GM12878 (cell line): ENCODE data around the gene ZNF672. TPM values are rescaled to one million over a fixed set of nuclear protein-coding genes. Genes with fewer than 3 reads are reported as not detected.

Experiments used
- BCL11A ChIP-seq: IDR thresholded peaks from 2 replicates; pipeline ENCODE4 v1.6.1; 2011; ENCODE audit warnings: low read depth, low read length
- BCL3 ChIP-seq: IDR thresholded peaks from 2 replicates; pipeline ENCODE4 v1.6.1; 2011; ENCODE audit warnings: borderline replicate concordance, low read depth, mild to moderate bottlenecking, moderate library complexity, low read length; ENCODE audit not compliant: insufficient read depth, poor library complexity, severe bottlenecking
- BMI1 ChIP-seq: fragments of 450-650 bp; IDR thresholded peaks from 2 replicates; pipeline ENCODE4 v1.6.1; 2016; ENCODE audit warnings: mild to moderate bottlenecking, moderate library complexity, borderline replicate concordance
- BRCA1 ChIP-seq: IDR thresholded peaks from 2 replicates; pipeline ENCODE4 v1.6.1; 2011; ENCODE audit warnings: low read depth, low read length, improper control_type of control experiment
- CBFB ChIP-seq: IDR thresholded peaks from 2 replicates; pipeline ENCODE4 v1.6.1; 2016; ENCODE audit warnings: antibody characterized with exemption, low read depth
- CBX5 ChIP-seq: sonication (generic); IDR thresholded peaks from 2 replicates; pipeline ENCODE4 v1.6.1; 2016; ENCODE audit warnings: low read depth, moderate library complexity, mild to moderate bottlenecking, inconsistent platforms
- CEBPB ChIP-seq, 2 experiments: fragments of 150-350 bp in 1 of 2; IDR thresholded peaks; 2 replicates each; pipeline ENCODE4 v1.6.1; 2012 to 2014; ENCODE audit warnings: low read depth in 2 of 2, low read length in 2 of 2, borderline replicate concordance in 1 of 2, inconsistent platforms in 1 of 2
- CREM ChIP-seq: IDR thresholded peaks from 2 replicates; pipeline ENCODE4 v1.6.1; 2014; ENCODE audit warnings: antibody characterized with exemption, low read depth
- EP300 ChIP-seq, 2 experiments: fragments of 150-350 bp in 1 of 2; IDR thresholded peaks; 2 replicates each; pipeline ENCODE4 v1.6.1; 2011 to 2012; ENCODE audit warnings: low read depth in 2 of 2, low read length in 2 of 2, borderline replicate concordance in 1 of 2, improper control_type of control experiment in 1 of 2, inconsistent platforms in 1 of 2; ENCODE audit not compliant: control insufficient read depth in 1 of 2
- ETV6 ChIP-seq, 2 experiments: fragments of 450-650 bp in 1 of 2; IDR thresholded peaks in 1 of 2; conservative IDR thresholded peaks in 1 of 2; 2 replicates each; pipeline ENCODE4 v1.6.1; 2014; ENCODE audit warnings: antibody characterized with exemption in 1 of 2, borderline replicate concordance in 1 of 2, low read depth in 1 of 2, mild to moderate bottlenecking in 1 of 2, moderate library complexity in 1 of 2
- FOS ChIP-seq: IDR thresholded peaks from 3 replicates; pipeline ENCODE4 v1.6.1; 2011; ENCODE audit warnings: borderline replicate concordance; ENCODE audit not compliant: insufficient read length; ENCODE audit errors: extremely low read depth
- IKZF1 ChIP-seq: fragments of 450-650 bp; conservative IDR thresholded peaks from 2 replicates; pipeline ENCODE4 v1.6.1; 2017; ENCODE audit warnings: antibody characterized with exemption, mild to moderate bottlenecking
- IRF4 ChIP-seq: IDR thresholded peaks from 2 replicates; pipeline ENCODE4 v1.6.1; 2011; ENCODE audit warnings: low read depth, low read length
- JUNB ChIP-seq: IDR thresholded peaks from 2 replicates; pipeline ENCODE4 v1.6.1; 2016; ENCODE audit warnings: antibody characterized with exemption, mild to moderate bottlenecking
- NFIC ChIP-seq: IDR thresholded peaks from 2 replicates; pipeline ENCODE4 v1.6.1; 2012; ENCODE audit warnings: low read depth, mild to moderate bottlenecking, inconsistent platforms, low read length, moderate library complexity
- PAX8 ChIP-seq: fragments of 450-650 bp; IDR thresholded peaks from 2 replicates; pipeline ENCODE4 v1.6.1; 2017; ENCODE audit warnings: mild to moderate bottlenecking, moderate library complexity
- SMARCA5 ChIP-seq: fragments of 450-650 bp; IDR thresholded peaks from 2 replicates; pipeline ENCODE4 v1.6.1; 2017; ENCODE audit warnings: mild to moderate bottlenecking
- SRF ChIP-seq, 2 experiments: IDR thresholded peaks; 2 replicates each; pipeline ENCODE4 v1.6.1; 2011; ENCODE audit warnings: low read depth in 2 of 2, low read length in 2 of 2, mild to moderate bottlenecking in 1 of 2, moderate library complexity in 1 of 2
- TAF1 ChIP-seq: IDR thresholded peaks from 2 replicates; pipeline ENCODE4 v1.6.1; 2011; ENCODE audit warnings: mild to moderate bottlenecking, low read depth, low read length, borderline replicate concordance
- TCF3 ChIP-seq: IDR thresholded peaks from 2 replicates; pipeline ENCODE4 v1.6.1; 2012; ENCODE audit warnings: low read depth, mild to moderate bottlenecking, low read length, borderline replicate concordance; ENCODE audit not compliant: insufficient read depth
- YBX1 ChIP-seq: fragments of 450-650 bp; IDR thresholded peaks from 2 replicates; pipeline ENCODE4 v1.6.1; 2016; ENCODE audit warnings: antibody characterized with exemption
- ZBED1 ChIP-seq: IDR thresholded peaks from 2 replicates; pipeline ENCODE4 v1.6.1; 2016; ENCODE audit warnings: borderline replicate concordance
- polyA plus RNA-seq, 11 experiments: library from polyadenylated mRNA; depleted of rRNA in 4 of 11; unstranded in 6 of 11; stranded (reverse) in 5 of 11; fragments of >200 nt; fragmentation: Nextera tagmentation in 4 of 11; fragmentation: Illumina TruSeq in 1 of 11; extraction: Ambion mirVana in 4 of 11; extraction: Trizol in 1 of 11; gene quantifications; 1 replicate in 1 of 11; 2 replicates in 10 of 11; pipeline versions ENCODE4 v1.2.1 to v1.2.3, GENCODE V29; 2011 to 2016; ENCODE audit warnings: inconsistent platforms in 2 of 11, missing spikeins in 2 of 11, low read depth in 1 of 11
- total RNA-seq, 4 experiments: library from RNA; depleted of rRNA in 3 of 4; stranded (reverse); fragments of >200 nt in 3 of 4; fragmentation: Illumina TruSeq in 1 of 4; extraction: Trizol in 1 of 4; gene quantifications; 2 replicates each; pipeline versions ENCODE4 v1.2.1 to v1.2.3, GENCODE V29; 2013 to 2021
- TF ChIP-seq, protein P1 (sequence below): fragments of 450-650 bp; IDR thresholded peaks from 2 replicates; pipeline ENCODE4 v1.6.1; 2017; ENCODE audit warnings: mild to moderate bottlenecking, moderate library complexity
- TF ChIP-seq, protein P2 (sequence below): fragments of 450-650 bp; IDR thresholded peaks from 2 replicates; pipeline ENCODE4 v1.6.1; 2017; ENCODE audit warnings: mild to moderate bottlenecking, low read depth, inconsistent platforms; ENCODE audit not compliant: poor library complexity, severe bottlenecking

Gene ZNF672
- total and polyA plus RNA-seq, 10 of the 15 experiments (the other 5 are each of a cell fraction or from before 2014, with no cell fraction given): 2.9 to 51.3 (median 39.8) TPM

GRCh38 chr1:248793592-248793991 is 44.4 kb upstream of the ZNF672 start (continued):
- no peak for TF ChIP-seq YBX1
- peak; percentile 94 for TF ChIP-seq NFIC
- peak; percentile 68 for TF ChIP-seq BCL3
- peak in 1 of 2 experiments; percentile 58; a peak in 1 of 4 replicates for TF ChIP-seq SRF (IDR thresholded peaks at IDR 0.05; ENCODE audit: low read depth in 2 of 2, low read length in 2 of 2)
- peak; percentile 99 for TF ChIP-seq JUNB
- peak; percentile 72; the same call in 1 of the 2 replicates for TF ChIP-seq CBFB
- peak in 1 of 2 experiments; percentile 86; a peak in 2 of 4 replicates for TF ChIP-seq EP300 (IDR thresholded peaks at IDR 0.05; ENCODE audit: borderline replicate concordance in 1 of 2, control insufficient read depth in 1 of 2, low read depth in 2 of 2, low read length in 2 of 2)
- TF ChIP-seq BMI1: 0 out of 2 replicates have a peak, but pooled peaks have one; percentile 53
- TF ChIP-seq SMARCA5: no peak
- no peak for TF ChIP-seq PAX8
- TF ChIP-seq IRF4: peak; percentile 99
- TF ChIP-seq, protein P1, sequence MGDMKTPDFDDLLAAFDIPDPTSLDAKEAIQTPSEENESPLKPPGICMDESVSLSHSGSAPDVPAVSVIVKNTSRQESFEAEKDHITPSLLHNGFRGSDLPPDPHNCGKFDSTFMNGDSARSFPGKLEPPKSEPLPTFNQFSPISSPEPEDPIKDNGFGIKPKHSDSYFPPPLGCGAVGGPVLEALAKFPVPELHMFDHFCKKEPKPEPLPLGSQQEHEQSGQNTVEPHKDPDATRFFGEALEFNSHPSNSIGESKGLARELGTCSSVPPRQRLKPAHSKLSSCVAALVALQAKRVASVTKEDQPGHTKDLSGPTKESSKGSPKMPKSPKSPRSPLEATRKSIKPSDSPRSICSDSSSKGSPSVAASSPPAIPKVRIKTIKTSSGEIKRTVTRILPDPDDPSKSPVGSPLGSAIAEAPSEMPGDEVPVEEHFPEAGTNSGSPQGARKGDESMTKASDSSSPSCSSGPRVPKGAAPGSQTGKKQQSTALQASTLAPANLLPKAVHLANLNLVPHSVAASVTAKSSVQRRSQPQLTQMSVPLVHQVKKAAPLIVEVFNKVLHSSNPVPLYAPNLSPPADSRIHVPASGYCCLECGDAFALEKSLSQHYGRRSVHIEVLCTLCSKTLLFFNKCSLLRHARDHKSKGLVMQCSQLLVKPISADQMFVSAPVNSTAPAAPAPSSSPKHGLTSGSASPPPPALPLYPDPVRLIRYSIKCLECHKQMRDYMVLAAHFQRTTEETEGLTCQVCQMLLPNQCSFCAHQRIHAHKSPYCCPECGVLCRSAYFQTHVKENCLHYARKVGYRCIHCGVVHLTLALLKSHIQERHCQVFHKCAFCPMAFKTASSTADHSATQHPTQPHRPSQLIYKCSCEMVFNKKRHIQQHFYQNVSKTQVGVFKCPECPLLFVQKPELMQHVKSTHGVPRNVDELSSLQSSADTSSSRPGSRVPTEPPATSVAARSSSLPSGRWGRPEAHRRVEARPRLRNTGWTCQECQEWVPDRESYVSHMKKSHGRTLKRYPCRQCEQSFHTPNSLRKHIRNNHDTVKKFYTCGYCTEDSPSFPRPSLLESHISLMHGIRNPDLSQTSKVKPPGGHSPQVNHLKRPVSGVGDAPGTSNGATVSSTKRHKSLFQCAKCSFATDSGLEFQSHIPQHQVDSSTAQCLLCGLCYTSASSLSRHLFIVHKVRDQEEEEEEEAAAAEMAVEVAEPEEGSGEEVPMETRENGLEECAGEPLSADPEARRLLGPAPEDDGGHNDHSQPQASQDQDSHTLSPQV: no peak
- TF ChIP-seq BRCA1: no peak
- peak; percentile 79 for TF ChIP-seq CREM
- TF ChIP-seq, protein P2, sequence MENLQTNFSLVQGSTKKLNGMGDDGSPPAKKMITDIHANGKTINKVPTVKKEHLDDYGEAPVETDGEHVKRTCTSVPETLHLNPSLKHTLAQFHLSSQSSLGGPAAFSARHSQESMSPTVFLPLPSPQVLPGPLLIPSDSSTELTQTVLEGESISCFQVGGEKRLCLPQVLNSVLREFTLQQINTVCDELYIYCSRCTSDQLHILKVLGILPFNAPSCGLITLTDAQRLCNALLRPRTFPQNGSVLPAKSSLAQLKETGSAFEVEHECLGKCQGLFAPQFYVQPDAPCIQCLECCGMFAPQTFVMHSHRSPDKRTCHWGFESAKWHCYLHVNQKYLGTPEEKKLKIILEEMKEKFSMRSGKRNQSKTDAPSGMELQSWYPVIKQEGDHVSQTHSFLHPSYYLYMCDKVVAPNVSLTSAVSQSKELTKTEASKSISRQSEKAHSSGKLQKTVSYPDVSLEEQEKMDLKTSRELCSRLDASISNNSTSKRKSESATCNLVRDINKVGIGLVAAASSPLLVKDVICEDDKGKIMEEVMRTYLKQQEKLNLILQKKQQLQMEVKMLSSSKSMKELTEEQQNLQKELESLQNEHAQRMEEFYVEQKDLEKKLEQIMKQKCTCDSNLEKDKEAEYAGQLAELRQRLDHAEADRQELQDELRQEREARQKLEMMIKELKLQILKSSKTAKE: peak; percentile 69
- peak in 1 of 2 experiments; percentile 66; a peak in 1 of 4 replicates for TF ChIP-seq ETV6 (conservative IDR thresholded peaks at IDR 0.05 in 1 of 2, IDR thresholded peaks at IDR 0.05 in 1 of 2; ENCODE audit: borderline replicate concordance in 1 of 2, low read depth in 1 of 2)
- peak; percentile 40; the same call in 1 of the 2 replicates for TF ChIP-seq ZBED1
- TF ChIP-seq TAF1: no peak
- TF ChIP-seq TCF3: peak; percentile 89
- no peak for TF ChIP-seq FOS
- peak; percentile 100 for TF ChIP-seq BCL11A
- TF ChIP-seq CBX5: peak; percentile 94
- TF ChIP-seq IKZF1: peak; percentile 73; the same call in 1 of the 2 replicates
- peak in 1 of 2 experiments; percentile 69; a peak in 1 of 4 replicates for TF ChIP-seq CEBPB (IDR thresholded peaks at IDR 0.05; ENCODE audit: borderline replicate concordance in 1 of 2, low read depth in 2 of 2, low read length in 2 of 2)
